ENCODE results near the gene PRKG1. TPM values are rescaled to one million over a fixed set of nuclear protein-coding genes. Genes with fewer than 3 reads are reported as not detected.

PRKG1 gene
- total RNA-seq, 1 experiment from 2014 or later = 10.4 TPM

- H3K27me3 ChIP-seq (ENCODE audit: insufficient read depth, low read length) = no peaks in the 10 kb centered on the region
- WGBS (ENCODE audit: extremely low coverage, insufficient read length, low lambda C conversion rate) = no CpG with 5 or more reads among the region's 5 CpGs
- H3T11ph ChIP-seq (ENCODE audit: low read length) = no peak overlapping the region
- H2BK15ac ChIP-seq (ENCODE audit: low read depth, low read length) = no peak overlapping the region
- no peak for DNase-seq
- H3K79me2 ChIP-seq (ENCODE audit: insufficient read depth, low read length) = no peaks in the 10 kb centered on the region
- no peak overlapping the region for H3K4me2 ChIP-seq (ENCODE audit: insufficient read depth, insufficient read length, low read length)
- H4K91ac ChIP-seq (ENCODE audit: insufficient read length, low read depth, low read length) = no peak overlapping the region
- no peak overlapping the region for H3K23ac ChIP-seq (ENCODE audit: insufficient read length, low read depth, low read length)
- H3K4ac ChIP-seq (ENCODE audit: low read depth, low read length) = no peak overlapping the region
- no peaks in the 10 kb centered on the region for H3K9me3 ChIP-seq (ENCODE audit: control insufficient read depth, low read depth, low read length)
- Mint-ChIP-seq H3K4me3 (no peak overlapping the region), H3K36me3 (ENCODE audit: insufficient read depth in 1 of 3, low read depth in 3 of 3) (no peaks in the 10 kb centered on the region), H3K9me3 (no peaks in the 10 kb centered on the region), H3K27ac (no peak overlapping the region), H3K27me3 (ENCODE audit: low read depth) (no peaks in the 10 kb centered on the region), H3K4me1 (no peaks in the 10 kb centered on the region)
- H4K5ac ChIP-seq (ENCODE audit: insufficient read length, low read depth, low read length) = no peak overlapping the region
- H4K8ac ChIP-seq (replicated peaks; ENCODE audit: insufficient read length, low read depth, low read length) = no peak overlapping the region
- H2BK120ac ChIP-seq (ENCODE audit: low read depth, low read length, poor library complexity, severe bottlenecking) = no peak overlapping the region
- H2AFZ ChIP-seq (ENCODE audit: low read length) = no peak overlapping the region
- no peak overlapping the region for H2BK5ac ChIP-seq (ENCODE audit: insufficient read length, low read length)
- no peak overlapping the region; the same call in 1 of the 2 replicates for H3K14ac ChIP-seq (ENCODE audit: insufficient read depth, low read length)
- no peaks in the 10 kb centered on the region for H4K20me1 ChIP-seq (ENCODE audit: control insufficient read depth, insufficient read depth, insufficient read length)
- no peaks in the 10 kb centered on the region for H3K23me2 ChIP-seq (ENCODE audit: insufficient read length, low read depth, low read length, poor library complexity, severe bottlenecking)
- H2BK12ac ChIP-seq (ENCODE audit: insufficient read length, low read depth, low read length) = no peak overlapping the region
- no peaks in the 10 kb centered on the region for H3K4me1 ChIP-seq (ENCODE audit: insufficient read depth, low read length)
- no peak overlapping the region for H3K9ac ChIP-seq (ENCODE audit: extremely low read depth, insufficient read length, low read length)
- no peak overlapping the region for H3K56ac ChIP-seq (ENCODE audit: insufficient read length, low read depth, low read length)
- no peaks in the 10 kb centered on the region for H3K79me1 ChIP-seq (ENCODE audit: insufficient read depth, low read depth, low read length, poor library complexity, severe bottlenecking)
- no peak overlapping the region for H3K18ac ChIP-seq (ENCODE audit: insufficient read length, low read depth, low read length)
- TF ChIP-seq CTCF (conservative IDR thresholded peaks at IDR 0.05) = no peak
- no peak overlapping the region for H2BK20ac ChIP-seq (ENCODE audit: low read depth, low read length, poor library complexity, severe bottlenecking)
- H2AK5ac ChIP-seq (ENCODE audit: insufficient read length, low read length) = no peak overlapping the region
- no peak overlapping the region for H3K27ac ChIP-seq (ENCODE audit: insufficient read length, low read depth, low read length)
These were observed 1273.0 kb downstream of the PRKG1 start for GRCh38 chr10:52347327-52347667.

Small RNA genes within 50 kb of the gene (microRNA-seq; reads per million reads assigned to microRNA genes)
- 0.58 reads per million for gene MIR605 (ENCODE audit: borderline microRNAs expressed)

Other genes starting within 250 kb of the PRKG1 start
- gene A1CF, start 188.9 kb upstream of the PRKG1 start, total RNA-seq (2021) = not detected in 2 replicates

All from H9 (cell line).